ENCODE results near the gene ADAMTS2.

The ADAMTS2 gene

GRCh38 chr5:179187229-179187678 lies 158.0 kb downstream of the ADAMTS2 start:
- H3K27me3 ChIP-seq (ENCODE audit: control insufficient read depth, insufficient read depth, low read length), result no peaks in the 10 kb centered on the region
- no peak for TF ChIP-seq CTCF (IDR thresholded peaks at IDR 0.05)
- H3K4me3 ChIP-seq (ENCODE audit: low read depth, low read length), result no peak overlapping the region
- H3K9me3 ChIP-seq (ENCODE audit: control insufficient read depth, low read length), result no peaks in the 10 kb centered on the region
- no peak overlapping the region for H3K9ac ChIP-seq
- H2AFZ ChIP-seq, result no peak overlapping the region
- no peaks in the 10 kb centered on the region for H3K36me3 ChIP-seq (ENCODE audit: control insufficient read depth, insufficient read depth, low read length)
- H3K79me2 ChIP-seq, result no peaks in the 10 kb centered on the region
- peaks cover 2% of the 10 kb centered on the region for H3K4me1 ChIP-seq
- no peak overlapping the region for H3K27ac ChIP-seq
- H3K4me2 ChIP-seq (ENCODE audit: low read length), result no peak overlapping the region

- Histone ChIP-seq H3K27ac (no peak overlapping the region), H2AFZ (no peak overlapping the region), H3K4me2 (ENCODE audit: low read length) (no peak overlapping the region), H3K4me3 (ENCODE audit: low read depth, low read length) (no peak overlapping the region), H3K9me3 (ENCODE audit: control insufficient read depth, low read length) (no peaks in the 10 kb centered on the region), H3K27me3 (ENCODE audit: control insufficient read depth, insufficient read depth, low read length) (no peaks in the 10 kb centered on the region), H3K4me1 (peaks cover 2% of the 10 kb centered on the region), H3K9ac (no peak overlapping the region), H3K79me2 (no peaks in the 10 kb centered on the region), H3K36me3 (ENCODE audit: control insufficient read depth, insufficient read depth, low read length) (no peaks in the 10 kb centered on the region)
- no peak for TF ChIP-seq CTCF (IDR thresholded peaks at IDR 0.05)
Measured at GRCh38 chr5:179186801-179187200, 158.5 kb downstream of the ADAMTS2 start.

- H2AFZ ChIP-seq, result no peak overlapping the region
- TF ChIP-seq CTCF (IDR thresholded peaks at IDR 0.05), result no peak
- no peak overlapping the region for H3K4me2 ChIP-seq (ENCODE audit: low read length)
- H3K4me1 ChIP-seq, result no peaks in the 10 kb centered on the region
- no peak overlapping the region for H3K4me3 ChIP-seq (ENCODE audit: low read depth, low read length)
- no peaks in the 10 kb centered on the region for H3K36me3 ChIP-seq (ENCODE audit: control insufficient read depth, insufficient read depth, low read length)
- no peaks in the 10 kb centered on the region for H3K79me2 ChIP-seq
- H3K9ac ChIP-seq, result no peak overlapping the region
- H3K9me3 ChIP-seq (ENCODE audit: control insufficient read depth, low read length), result no peaks in the 10 kb centered on the region
- no peaks in the 10 kb centered on the region for H3K27me3 ChIP-seq (ENCODE audit: control insufficient read depth, insufficient read depth, low read length)
- no peak overlapping the region for H3K27ac ChIP-seq
Measured at GRCh38 chr5:179185941-179186411, 159.3 kb downstream of the ADAMTS2 start.

- no peak overlapping the region for H2AFZ ChIP-seq
- no peak overlapping the region for H3K4me3 ChIP-seq (ENCODE audit: low read depth, low read length)
- H3K36me3 ChIP-seq (ENCODE audit: control insufficient read depth, insufficient read depth, low read length), result no peaks in the 10 kb centered on the region
- H3K9me3 ChIP-seq (ENCODE audit: control insufficient read depth, low read length), result no peaks in the 10 kb centered on the region
- H3K4me1 ChIP-seq, result no peaks in the 10 kb centered on the region
- no peaks in the 10 kb centered on the region for H3K27me3 ChIP-seq (ENCODE audit: control insufficient read depth, insufficient read depth, low read length)
- H3K9ac ChIP-seq, result no peak overlapping the region
- no peaks in the 10 kb centered on the region for H3K79me2 ChIP-seq
- no peak overlapping the region for H3K27ac ChIP-seq
- TF ChIP-seq CTCF (IDR thresholded peaks at IDR 0.05), result no peak
- no peak overlapping the region for H3K4me2 ChIP-seq (ENCODE audit: low read length)
Measured at GRCh38 chr5:179185256-179185940, 159.9 kb downstream of the ADAMTS2 start.

GRCh38 chr5:179184521-179185050 lies 160.7 kb downstream of the ADAMTS2 start:
- Histone ChIP-seq H3K4me2 (ENCODE audit: low read length) (no peak overlapping the region), H3K9me3 (ENCODE audit: control insufficient read depth, low read length) (no peaks in the 10 kb centered on the region), H3K9ac (no peak overlapping the region), H3K4me3 (ENCODE audit: low read depth, low read length) (no peak overlapping the region), H3K27ac (no peak overlapping the region), H3K4me1 (no peaks in the 10 kb centered on the region), H3K36me3 (ENCODE audit: control insufficient read depth, insufficient read depth, low read length) (no peaks in the 10 kb centered on the region), H3K27me3 (ENCODE audit: control insufficient read depth, insufficient read depth, low read length) (no peaks in the 10 kb centered on the region), H3K79me2 (no peaks in the 10 kb centered on the region), H2AFZ (no peak overlapping the region)
- no peak for TF ChIP-seq CTCF (IDR thresholded peaks at IDR 0.05)
